ENCODE data around the gene ENOX2. TPM values are rescaled to one million over a fixed set of nuclear protein-coding genes. Genes with fewer than 3 reads are reported as not detected.
"Not testable (repeated sequence)": the region's sequence is repeated elsewhere in the genome, so short reads cannot be mapped to it uniquely, and the experiment has no call there.

ENOX2 gene
- total RNA-seq, 1 experiment from 2014 or later, result 11.4 TPM

DNA sequence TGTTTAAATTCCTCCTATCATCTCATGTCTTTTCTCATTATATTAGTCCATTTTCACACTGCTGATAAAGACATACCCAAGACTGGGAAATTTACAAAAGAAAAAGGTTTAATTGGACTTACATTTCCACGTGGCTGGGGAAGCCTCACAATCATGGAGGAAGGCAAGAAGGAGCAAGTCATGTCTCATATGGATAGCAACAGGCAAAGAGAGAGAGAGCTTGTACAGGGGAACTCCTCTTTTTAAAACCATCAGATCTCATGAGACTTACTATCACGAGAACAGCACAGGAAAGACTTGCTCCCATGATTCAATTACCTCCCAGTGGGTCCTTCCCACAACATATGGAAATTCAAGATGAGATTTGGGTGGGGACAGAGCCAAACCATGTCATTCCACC, 15.5 kb upstream of the ENOX2 start:
- intact Hi-C loops (cut with micrococcal nuclease; ENCODE audit: unreplicated experiment), result loop anchor here (5.0 kb wide), 1 partner anchor 341 kb away; no protein-coding TSS in a partner anchor
- H3K4me1 ChIP-seq; H3K9me3 ChIP-seq; H3K27me3 Mint-ChIP-seq (ENCODE audit: insufficient read depth, unreplicated experiment); H3K4me3 ChIP-seq (ENCODE audit: low read depth, low read length); H3K4me3 Mint-ChIP-seq (ENCODE audit: unreplicated experiment); H3K36me3 Mint-ChIP-seq (ENCODE audit: insufficient read depth, unreplicated experiment); DNase-seq; BruUV-seq (replicated peaks); H3K4me1 Mint-ChIP-seq (ENCODE audit: low read depth, unreplicated experiment); CTCF ChIA-PET; POLR2A ChIA-PET; H3K36me3 ChIP-seq (ENCODE audit: control insufficient read depth, insufficient read depth, low read length); H3K27ac Mint-ChIP-seq (ENCODE audit: unreplicated experiment); H3K27me3 ChIP-seq (replicated peaks; ENCODE audit: control insufficient read depth, insufficient read depth, low read length): not testable (repeated sequence)
- peaks cover 20% of the 10 kb centered on the region for H3K9me3 Mint-ChIP-seq (ENCODE audit: unreplicated experiment)

DNA sequence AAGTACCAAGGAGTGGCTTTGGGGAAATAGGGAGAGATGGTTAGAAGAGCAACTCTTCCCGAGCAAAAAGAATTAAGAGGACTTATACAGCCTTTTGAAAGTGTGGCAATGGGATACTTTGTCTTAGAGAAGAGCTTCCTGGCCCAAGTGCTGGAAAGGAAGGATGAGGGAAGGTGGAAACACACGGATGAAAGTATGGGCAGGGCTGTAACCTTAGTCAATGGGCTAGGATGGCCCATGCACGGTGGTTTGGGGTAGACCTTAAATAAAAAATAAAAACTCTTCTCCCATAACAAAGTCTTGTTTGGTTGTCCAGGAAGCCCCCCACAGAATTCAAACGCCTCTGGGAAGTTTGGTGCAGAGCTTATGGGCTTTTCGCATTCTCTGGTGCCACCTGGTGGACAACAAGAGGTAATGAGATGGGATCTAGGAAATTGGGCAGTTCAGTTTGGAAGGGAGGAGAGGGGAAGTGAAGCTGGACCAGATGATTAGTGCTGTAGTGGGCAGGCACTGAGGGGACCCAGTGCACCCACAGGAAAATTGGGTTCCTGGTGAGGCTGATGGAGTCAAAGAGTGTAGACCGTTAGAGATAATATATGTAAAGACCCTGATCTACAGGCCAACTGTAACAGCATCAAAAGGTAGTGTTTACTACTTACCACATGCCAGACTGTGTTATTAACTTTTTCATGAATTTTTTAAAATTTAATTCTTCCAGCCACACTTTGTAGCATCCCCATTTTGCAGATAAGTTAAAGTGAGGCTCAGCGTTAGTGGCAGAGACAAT, 13.8 kb upstream of the ENOX2 start:
- TF ChIP-seq, protein P1, sequence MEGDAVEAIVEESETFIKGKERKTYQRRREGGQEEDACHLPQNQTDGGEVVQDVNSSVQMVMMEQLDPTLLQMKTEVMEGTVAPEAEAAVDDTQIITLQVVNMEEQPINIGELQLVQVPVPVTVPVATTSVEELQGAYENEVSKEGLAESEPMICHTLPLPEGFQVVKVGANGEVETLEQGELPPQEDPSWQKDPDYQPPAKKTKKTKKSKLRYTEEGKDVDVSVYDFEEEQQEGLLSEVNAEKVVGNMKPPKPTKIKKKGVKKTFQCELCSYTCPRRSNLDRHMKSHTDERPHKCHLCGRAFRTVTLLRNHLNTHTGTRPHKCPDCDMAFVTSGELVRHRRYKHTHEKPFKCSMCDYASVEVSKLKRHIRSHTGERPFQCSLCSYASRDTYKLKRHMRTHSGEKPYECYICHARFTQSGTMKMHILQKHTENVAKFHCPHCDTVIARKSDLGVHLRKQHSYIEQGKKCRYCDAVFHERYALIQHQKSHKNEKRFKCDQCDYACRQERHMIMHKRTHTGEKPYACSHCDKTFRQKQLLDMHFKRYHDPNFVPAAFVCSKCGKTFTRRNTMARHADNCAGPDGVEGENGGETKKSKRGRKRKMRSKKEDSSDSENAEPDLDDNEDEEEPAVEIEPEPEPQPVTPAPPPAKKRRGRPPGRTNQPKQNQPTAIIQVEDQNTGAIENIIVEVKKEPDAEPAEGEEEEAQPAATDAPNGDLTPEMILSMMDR (IDR thresholded peaks at IDR 0.05; ENCODE audit: insufficient read depth in 1 of 2, low read depth in 1 of 2, low read length in 1 of 2, severe bottlenecking in 1 of 2, unreplicated experiment in 1 of 2), result peak; percentile 56 to 60
- Mint-ChIP-seq H3K4me1 (ENCODE audit: low read depth, unreplicated experiment) (no peaks in the 10 kb centered on the region), H3K27me3 (ENCODE audit: insufficient read depth, unreplicated experiment) (no peaks in the 10 kb centered on the region), H3K4me3 (ENCODE audit: unreplicated experiment) (no peak overlapping the region), H3K9me3 (ENCODE audit: unreplicated experiment) (peaks cover 6% of the 10 kb centered on the region), H3K27ac (ENCODE audit: unreplicated experiment) (no peak overlapping the region), H3K36me3 (ENCODE audit: insufficient read depth, unreplicated experiment) (no peaks in the 10 kb centered on the region)
- DNase-seq, result peak; percentile 27 to 32
- H3K9me3 ChIP-seq, result no peaks in the 10 kb centered on the region
- ChIA-PET POLR2A (interaction anchor here (1.0 kb wide), 1 partner anchor 14 kb away, joined by 3 read pairs; no protein-coding TSS in a partner anchor), CTCF (interaction anchor here (0.5 to 2.6 kb wide), 10 partner anchors 189 to 729 kb away, joined by 3 to 16 read pairs (median 3); no protein-coding TSS in a partner anchor)
- H3K27me3 ChIP-seq (replicated peaks; ENCODE audit: control insufficient read depth, insufficient read depth, low read length), result no peaks in the 10 kb centered on the region
- H3K36me3 ChIP-seq (ENCODE audit: control insufficient read depth, insufficient read depth, low read length), result no peaks in the 10 kb centered on the region
- intact Hi-C loops (cut with micrococcal nuclease; ENCODE audit: unreplicated experiment), result loop anchor here (1.0 to 5.0 kb wide), 4 partner anchors 340 to 586 kb away; no protein-coding TSS in a partner anchor
- no peak overlapping the region for H3K4me3 ChIP-seq (ENCODE audit: low read depth, low read length)
- no peaks in the 10 kb centered on the region for H3K4me1 ChIP-seq
- no TSS peak for BruUV-seq (replicated peaks)

DNA sequence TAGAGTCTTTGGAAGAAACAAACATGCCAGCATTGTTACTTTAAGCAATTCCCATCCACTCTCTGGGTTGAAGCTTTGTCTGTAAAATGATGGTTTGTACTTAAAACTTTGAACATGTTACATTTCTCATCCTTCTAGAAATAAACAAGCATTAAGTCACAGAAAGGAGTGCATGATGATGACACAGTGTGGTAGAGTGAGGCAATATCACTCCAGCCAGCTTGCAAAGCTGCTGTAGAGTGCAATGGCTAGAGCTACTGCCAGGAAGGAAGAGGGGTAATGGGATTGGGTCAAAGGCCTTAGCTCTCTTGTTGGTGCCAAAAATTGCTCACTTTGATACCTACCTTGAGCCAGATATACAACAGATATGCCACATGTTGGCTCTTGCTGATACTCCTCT, 12.3 kb upstream of the ENOX2 start:
- CTCF ChIA-PET, result interaction anchor here (0.6 to 2.6 kb wide), 2 partner anchors 340 to 513 kb away, joined by 4 to 16 read pairs; no protein-coding TSS in a partner anchor
- DNase-seq, result no peak
- no TSS peak for BruUV-seq (replicated peaks)
- POLR2A ChIA-PET, result interaction anchor here (0.6 kb wide), 1 partner anchor 12 kb away, joined by 4 read pairs; the partner anchor contains the start of gene ENOX2
- TF ChIP-seq, protein P1 (IDR thresholded peaks at IDR 0.05; ENCODE audit: insufficient read depth in 1 of 2, low read depth in 1 of 2, low read length in 1 of 2, severe bottlenecking in 1 of 2, unreplicated experiment in 1 of 2), result no peak
- no peaks in the 10 kb centered on the region for H3K27me3 ChIP-seq (replicated peaks; ENCODE audit: control insufficient read depth, insufficient read depth, low read length)
- no peaks in the 10 kb centered on the region for H3K4me1 Mint-ChIP-seq (ENCODE audit: low read depth, unreplicated experiment)
- H3K9me3 Mint-ChIP-seq (ENCODE audit: unreplicated experiment), result no peaks in the 10 kb centered on the region
- H3K4me1 ChIP-seq, result no peaks in the 10 kb centered on the region
- H3K4me3 ChIP-seq (ENCODE audit: low read depth, low read length), result no peak overlapping the region
- H3K36me3 ChIP-seq (ENCODE audit: control insufficient read depth, insufficient read depth, low read length), result no peaks in the 10 kb centered on the region
- H3K27me3 Mint-ChIP-seq (ENCODE audit: insufficient read depth, unreplicated experiment), result no peaks in the 10 kb centered on the region
- no peaks in the 10 kb centered on the region for H3K36me3 Mint-ChIP-seq (ENCODE audit: insufficient read depth, unreplicated experiment)
- intact Hi-C loops (cut with micrococcal nuclease; ENCODE audit: unreplicated experiment), result loop anchor here (5.0 kb wide), 1 partner anchor 338 kb away; no protein-coding TSS in a partner anchor
- no peak overlapping the region for H3K4me3 Mint-ChIP-seq (ENCODE audit: unreplicated experiment)
- no peak overlapping the region for H3K27ac Mint-ChIP-seq (ENCODE audit: unreplicated experiment)
- no peaks in the 10 kb centered on the region for H3K9me3 ChIP-seq
